ENCODE data around the gene FOXL2. TPM values are rescaled to one million over a fixed set of nuclear protein-coding genes. Genes with fewer than 3 reads are reported as not detected.

Gene FOXL2
- total RNA-seq (10 to 100 TPM in 1 of 9 donors, 1 to 10 TPM in 7, not detected in 1; 1.1 to 11.2 (median 5.2) TPM), polyA plus RNA-seq (1 to 10 TPM in 2 of 3 donors, under 1 TPM in 1; 0.40 to 2.2 (median 2.0) TPM)
- long read RNA-seq, donor 1, result 0 reads
- long read RNA-seq, donor 2, result 0 reads
- long read RNA-seq, donor 3, result 0 reads
- long read RNA-seq, donor 4, partial matches to known transcripts, result 0 of 1 reads
- long read RNA-seq, donor 4, other reads (novel, unspliced or antisense), result 0 of 1 reads
- long read RNA-seq, donor 5, transcript FOXL2-201 (1 exons, 2,917 nt), result major isoform, 23 of 23 reads
- long read RNA-seq, donor 5, partial matches to known transcripts, result 0 of 23 reads
- long read RNA-seq, donor 5, other reads (novel, unspliced or antisense), result 0 of 23 reads
- long read RNA-seq, donor 6, result 0 reads
- long read RNA-seq, donor 7, result 0 reads
- long read RNA-seq, donor 8, partial matches to known transcripts, result 0 of 1 reads
- long read RNA-seq, donor 8, other reads (novel, unspliced or antisense), result 0 of 1 reads
- long read RNA-seq, donor 9, result 0 reads
- long read RNA-seq, donor 10, result 0 reads

- Histone ChIP-seq H3K36me3 (replicated peaks in 1 of 2) (no peaks in the 10 kb centered on the region), H3K27ac (peak within 1 kb of the TSS in 3 of 5 donors; percentile 6 to 74 (median 68)), H3K27me3 (peaks cover 66% of the 10 kb centered on the region), H3K9me3 (replicated peaks in 1 of 3) (no peaks in the 10 kb centered on the region), H3K4me1 (replicated peaks in 1 of 2) (peaks cover 30 to 37% of the 10 kb centered on the region in 2 donors), H3K4me3 (peak within 1 kb of the TSS in 2 of 4 donors; percentile 19 to 64)
- peak; percentile 55 to 77 (median 75) for DNase-seq
- intact Hi-C loops (cut with DNase I), result no loop called here
- TF ChIP-seq POLR2A (IDR thresholded peaks at IDR 0.05), result peak in 1 of 2 donors; percentile 61
- TF ChIP-seq, protein P1, sequence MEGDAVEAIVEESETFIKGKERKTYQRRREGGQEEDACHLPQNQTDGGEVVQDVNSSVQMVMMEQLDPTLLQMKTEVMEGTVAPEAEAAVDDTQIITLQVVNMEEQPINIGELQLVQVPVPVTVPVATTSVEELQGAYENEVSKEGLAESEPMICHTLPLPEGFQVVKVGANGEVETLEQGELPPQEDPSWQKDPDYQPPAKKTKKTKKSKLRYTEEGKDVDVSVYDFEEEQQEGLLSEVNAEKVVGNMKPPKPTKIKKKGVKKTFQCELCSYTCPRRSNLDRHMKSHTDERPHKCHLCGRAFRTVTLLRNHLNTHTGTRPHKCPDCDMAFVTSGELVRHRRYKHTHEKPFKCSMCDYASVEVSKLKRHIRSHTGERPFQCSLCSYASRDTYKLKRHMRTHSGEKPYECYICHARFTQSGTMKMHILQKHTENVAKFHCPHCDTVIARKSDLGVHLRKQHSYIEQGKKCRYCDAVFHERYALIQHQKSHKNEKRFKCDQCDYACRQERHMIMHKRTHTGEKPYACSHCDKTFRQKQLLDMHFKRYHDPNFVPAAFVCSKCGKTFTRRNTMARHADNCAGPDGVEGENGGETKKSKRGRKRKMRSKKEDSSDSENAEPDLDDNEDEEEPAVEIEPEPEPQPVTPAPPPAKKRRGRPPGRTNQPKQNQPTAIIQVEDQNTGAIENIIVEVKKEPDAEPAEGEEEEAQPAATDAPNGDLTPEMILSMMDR (IDR thresholded peaks at IDR 0.05), result no peak
- WGBS, 4 donors, result 1 to 3% (median 1%) methylated on average over 36 to 77 of the region's 78 CpGs
Measured at GRCh38 chr3:138946663-138947494, at the start of gene FOXL2, which contains the start of gene FOXL2NB. FOXL2 (minus strand) TSS chr3:138947137; CDS start chr3:138946722, 415 bp downstream. FOXL2NB (plus strand) TSS chr3:138947217; CDS start chr3:138947365, 148 bp downstream.

DNA sequence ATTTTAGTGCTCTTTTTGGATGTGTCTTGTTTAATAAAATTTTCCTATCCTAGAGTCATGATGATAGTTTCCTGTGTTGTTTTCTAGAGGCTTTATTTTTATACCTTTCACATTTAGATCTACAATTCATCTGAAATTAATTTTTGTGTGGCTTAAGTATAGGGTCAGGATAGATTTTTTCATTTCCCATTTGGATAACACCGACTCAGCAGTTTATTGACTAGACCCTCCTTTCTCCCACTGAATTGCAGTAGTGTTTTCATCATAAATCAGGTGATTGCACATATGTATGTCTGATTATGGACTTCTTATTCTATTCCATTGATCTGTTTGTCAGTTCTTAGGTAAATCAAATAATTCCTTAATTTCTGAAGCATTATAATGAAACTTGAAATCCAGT, 48.8 kb upstream of the FOXL2 start:
- Histone ChIP-seq H3K36me3 (replicated peaks in 1 of 2) (no peaks in the 10 kb centered on the region), H3K27ac (no peak overlapping the region), H3K4me3 (no peak overlapping the region), H3K27me3 (peaks cover 5% of the 10 kb centered on the region), H3K9me3 (replicated peaks in 1 of 3) (no peaks in the 10 kb centered on the region), H3K4me1 (replicated peaks in 1 of 2) (no peaks in the 10 kb centered on the region)
- TF ChIP-seq POLR2A (IDR thresholded peaks at IDR 0.05), result no peak
- TF ChIP-seq, protein P1 (IDR thresholded peaks at IDR 0.05), result no peak
- intact Hi-C loops (cut with DNase I), result no loop called here
- no peak for DNase-seq
- 79 to 93% (median 82%) methylated on average over 1 of the region's 1 CpG for WGBS, 4 donors

DNA sequence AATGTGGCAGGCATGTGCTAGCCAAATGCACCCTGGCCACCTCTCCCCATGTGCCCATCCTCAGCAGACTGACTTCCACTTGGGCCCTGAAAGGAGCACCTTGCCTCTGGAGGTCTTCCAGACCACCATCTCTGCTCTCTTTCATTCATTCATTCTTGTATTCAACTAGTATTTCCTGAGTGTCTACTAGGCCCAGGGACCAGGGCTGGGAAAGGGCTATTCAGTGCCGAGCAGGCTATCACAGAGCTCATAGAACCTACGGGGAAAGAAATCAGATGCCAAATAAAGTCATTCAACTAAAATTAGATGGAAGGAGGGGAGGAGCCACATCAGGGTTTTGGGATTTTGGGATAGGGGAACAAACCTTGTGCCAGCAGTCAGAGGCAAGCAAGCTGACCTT, 40.2 kb upstream of the FOXL2 start:
- WGBS, 4 donors, result 84 to 97% (median 93%) methylated on average over 2 of the region's 2 CpGs
- Histone ChIP-seq H3K36me3 (replicated peaks in 1 of 2) (no peaks in the 10 kb centered on the region), H3K27me3 (no peaks in the 10 kb centered on the region), H3K4me3 (no peak overlapping the region), H3K4me1 (replicated peaks in 1 of 2) (no peaks in the 10 kb centered on the region), H3K27ac (no peak overlapping the region), H3K9me3 (replicated peaks in 1 of 3) (no peaks in the 10 kb centered on the region)
- no peak for DNase-seq
- TF ChIP-seq POLR2A (IDR thresholded peaks at IDR 0.05), result no peak
- TF ChIP-seq, protein P1 (IDR thresholded peaks at IDR 0.05), result no peak
- intact Hi-C loops (cut with DNase I), result no loop called here

DNA sequence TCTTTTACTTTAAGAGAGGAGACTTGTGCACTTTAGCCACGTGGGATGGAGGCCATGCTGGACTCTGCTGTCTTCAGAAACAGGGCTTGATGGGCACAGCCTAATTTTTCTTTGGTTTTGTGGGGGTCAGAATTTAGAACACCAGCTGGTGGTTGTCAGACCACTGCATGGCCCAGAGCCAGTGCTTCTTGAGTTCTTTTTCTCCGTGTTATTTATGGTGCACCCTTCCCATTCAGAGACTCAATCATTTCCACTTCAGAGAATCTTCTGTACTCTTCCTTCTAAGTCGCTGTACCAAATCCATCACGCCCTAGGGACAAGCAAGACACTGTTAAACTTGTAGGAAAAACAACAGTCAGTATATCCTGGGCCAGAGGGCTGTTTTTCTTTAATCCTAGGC, 39.0 kb upstream of the FOXL2 start:
- Histone ChIP-seq H3K9me3 (replicated peaks in 1 of 3) (no peaks in the 10 kb centered on the region), H3K4me3 (no peak overlapping the region), H3K27ac (no peak overlapping the region), H3K27me3 (no peaks in the 10 kb centered on the region), H3K4me1 (replicated peaks in 1 of 2) (no peaks in the 10 kb centered on the region), H3K36me3 (replicated peaks in 1 of 2) (no peaks in the 10 kb centered on the region)
- 49 to 73% (median 58%) methylated on average over 4 of the region's 4 CpGs for WGBS, 4 donors
- TF ChIP-seq, protein P1 (IDR thresholded peaks at IDR 0.05), result no peak
- no peak for TF ChIP-seq POLR2A (IDR thresholded peaks at IDR 0.05)
- DNase-seq, result no peak
- intact Hi-C loops (cut with DNase I), result no loop called here

Measured in adrenal gland (tissue), 19 donors.